WTC11 (cell line): ENCODE data around the gene CKM. TPM values are rescaled to one million over a fixed set of nuclear protein-coding genes. Genes with fewer than 3 reads are reported as not detected.

Source experiments
- ATAC-seq: fragments of 200-7000 bp; cut with Tn5 transposase; 2 replicates; pipeline ENCODE4 v1.10.0; 2021; ENCODE audit warnings: mild to moderate bottlenecking, moderate library complexity
- CTCF ChIA-PET: fragments of 300-600 bp; sonication (Branson Sonifier 250); formaldehyde crosslinking; loops from one replicate; lab custom pipeline; 2021; ENCODE audit warnings: antibody characterized with exemption; lab: Charles Lee
- POLR2A ChIA-PET: fragments of 350-600 bp; sonication (Branson Sonifier 250); formaldehyde crosslinking; loops from one replicate; lab custom pipeline; 2021; ENCODE audit warnings: antibody characterized with exemption; lab: Charles Lee
- DNase-seq: peaks from one replicate; pipeline ENCODE4 v3.0.0; 2021; ENCODE audit warnings: low spot score
- H3K27ac Mint-ChIP-seq: 2 replicates; pipeline ENCODE4 v1.8.0; 2021; ENCODE audit warnings: mixed read lengths
- H3K27me3 Mint-ChIP-seq: 2 replicates; pipeline ENCODE4 v1.8.0; 2021; ENCODE audit warnings: low read depth, mild to moderate bottlenecking, moderate library complexity, mixed read lengths
- H3K36me3 Mint-ChIP-seq: 2 replicates; pipeline ENCODE4 v1.8.0; 2021; ENCODE audit warnings: mixed read lengths
- H3K4me1 Mint-ChIP-seq: 2 replicates; pipeline ENCODE4 v1.8.0; 2022; ENCODE audit warnings: mixed read lengths
- H3K4me3 Mint-ChIP-seq: 2 replicates; pipeline ENCODE4 v1.8.0; 2021; ENCODE audit warnings: mild to moderate bottlenecking, moderate library complexity, mixed read lengths
- H3K9me3 Mint-ChIP-seq: 2 replicates; pipeline ENCODE4 v1.8.0; 2021; ENCODE audit warnings: mixed read lengths
- ATF1 ChIP-seq: sonication (generic); formaldehyde crosslinking; IDR thresholded peaks from 2 replicates; pipeline ENCODE4 v1.8.1; 2023; ENCODE audit warnings: mild to moderate bottlenecking, moderate library complexity, missing genetic modification reagents
- EMX1 ChIP-seq: fragments of 250-450 bp; sonication (Bioruptor Pico); IDR thresholded peaks from 2 replicates; pipeline ENCODE4 v1.8.0; 2021; ENCODE audit warnings: mild to moderate bottlenecking
- GTF2I ChIP-seq: fragments of 250-450 bp; sonication (Bioruptor Pico); conservative IDR thresholded peaks from 2 replicates; pipeline ENCODE4 v1.4.0; 2021; ENCODE audit warnings: mild to moderate bottlenecking
- HMGA2 ChIP-seq: fragments of 250-450 bp; sonication (Bioruptor Pico); IDR thresholded peaks from 2 replicates; pipeline ENCODE4 v1.4.0; 2021; ENCODE audit warnings: mild to moderate bottlenecking, moderate library complexity
- JUN ChIP-seq: sonication (generic); formaldehyde crosslinking; IDR thresholded peaks from 2 replicates; pipeline ENCODE4 v1.8.0; 2023; ENCODE audit warnings: mild to moderate bottlenecking, missing genetic modification reagents
- KAT7 ChIP-seq: sonication (generic); formaldehyde crosslinking; IDR thresholded peaks from 2 replicates; pipeline ENCODE4 v1.8.1; 2023; ENCODE audit warnings: missing genetic modification reagents, mild to moderate bottlenecking, borderline replicate concordance
- NFE2L1 ChIP-seq: sonication (generic); formaldehyde crosslinking; IDR thresholded peaks from 2 replicates; pipeline ENCODE4 v1.8.1; 2023; ENCODE audit warnings: missing genetic modification reagents
- NR1H2 ChIP-seq: sonication (generic); formaldehyde crosslinking; IDR thresholded peaks from 2 replicates; pipeline ENCODE4 v1.9.0; 2021; ENCODE audit warnings: mild to moderate bottlenecking, moderate library complexity, missing genetic modification reagents
- PRRX2 ChIP-seq: fragments of 250-450 bp; sonication (Bioruptor Pico); IDR thresholded peaks from 2 replicates; pipeline ENCODE4 v1.8.0; 2021; ENCODE audit warnings: mild to moderate bottlenecking
- RELA ChIP-seq: sonication (generic); formaldehyde crosslinking; IDR thresholded peaks from 2 replicates; pipeline ENCODE4 v1.8.1; 2022; ENCODE audit warnings: missing genetic modification reagents, mild to moderate bottlenecking, borderline replicate concordance
- SMAD3 ChIP-seq: sonication (generic); formaldehyde crosslinking; IDR thresholded peaks from 2 replicates; pipeline ENCODE4 v1.8.0; 2022; ENCODE audit warnings: missing genetic modification reagents, mild to moderate bottlenecking, borderline replicate concordance
- TEAD1 ChIP-seq: sonication (generic); formaldehyde crosslinking; IDR thresholded peaks from 2 replicates; pipeline ENCODE4 v1.8.0; 2022; ENCODE audit warnings: mild to moderate bottlenecking, missing genetic modification reagents
- ZNF317 ChIP-seq: sonication (generic); formaldehyde crosslinking; IDR thresholded peaks from 2 replicates; pipeline ENCODE4 v1.8.1; 2023; ENCODE audit warnings: low read depth, mild to moderate bottlenecking, moderate library complexity, missing genetic modification reagents, borderline replicate concordance
- total RNA-seq: library from RNA; stranded (reverse); gene quantifications from 3 replicates; pipeline ENCODE4 v1.2.3, GENCODE V29; 2021
- TF ChIP-seq, protein P1 (sequence below): fragments of 250-450 bp; sonication (Bioruptor Pico); IDR thresholded peaks from 2 replicates; pipeline ENCODE4 v1.9.0; 2021; ENCODE audit warnings: mild to moderate bottlenecking
- TF ChIP-seq, protein P2 (sequence below): sonication (generic); formaldehyde crosslinking; IDR thresholded peaks from 2 replicates; pipeline ENCODE4 v1.8.1; 2023; ENCODE audit warnings: mild to moderate bottlenecking, missing genetic modification reagents
- TF ChIP-seq, protein P3 (sequence below): sonication (generic); formaldehyde crosslinking; IDR thresholded peaks from 2 replicates; pipeline ENCODE4 v1.8.1; 2022; ENCODE audit warnings: missing genetic modification reagents, borderline replicate concordance
- TF ChIP-seq, protein P4 (sequence below): sonication (generic); formaldehyde crosslinking; IDR thresholded peaks from 2 replicates; pipeline ENCODE4 v1.8.1; 2022; ENCODE audit warnings: mild to moderate bottlenecking, missing genetic modification reagents, moderate library complexity, borderline replicate concordance
- TF ChIP-seq, protein P5 (sequence below): sonication (generic); formaldehyde crosslinking; IDR thresholded peaks from 2 replicates; pipeline ENCODE4 v1.8.1; 2023; ENCODE audit warnings: mild to moderate bottlenecking, missing genetic modification reagents

Gene CKM
- total RNA-seq, 1 experiment from 2014 or later: not detected

DNA sequence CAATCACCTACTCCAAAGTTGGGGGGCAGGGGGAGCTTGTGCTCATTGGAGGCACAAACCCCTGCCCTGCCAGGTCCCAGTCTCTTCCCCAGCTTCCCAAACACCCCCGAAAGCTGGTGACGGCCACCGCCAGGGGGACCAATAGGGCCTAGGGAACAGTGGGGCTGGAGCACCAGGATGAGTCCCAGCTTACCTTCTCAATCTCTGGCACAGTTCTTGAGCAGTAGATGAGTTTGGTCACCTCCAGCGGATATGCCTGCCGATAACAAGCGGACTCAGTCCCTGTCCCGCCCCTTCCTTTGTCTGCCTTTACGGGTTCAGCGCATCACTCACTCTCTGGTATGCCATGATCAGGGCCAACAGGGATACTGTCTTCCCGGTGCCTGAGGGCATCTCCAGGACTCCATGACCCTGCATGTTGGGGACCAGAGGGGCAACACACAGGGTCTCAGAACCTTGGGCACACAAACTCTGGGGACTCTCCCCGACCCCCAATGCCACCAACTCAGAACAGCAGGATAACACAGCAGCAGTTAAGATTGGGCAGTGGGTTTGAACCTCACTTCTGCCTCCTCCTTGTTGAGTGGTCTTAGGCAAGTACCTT, 46.2 kb upstream of the CKM start:
- Mint-ChIP-seq H3K9me3 (no peaks in the 10 kb centered on the region), H3K36me3 (peaks cover 20% of the 10 kb centered on the region), H3K27ac (peak overlapping the region; percentile 59), H3K4me1 (peaks cover 15% of the 10 kb centered on the region), H3K27me3 (no peaks in the 10 kb centered on the region), H3K4me3 (peak overlapping the region; percentile 90)
- TF ChIP-seq TEAD1 (CRISPR knock-in tag) (no peak), SMAD3 (CRISPR knock-in tag) (no peak), ATF1 (CRISPR knock-in tag) (no peak), JUN (no peak), EMX1 (no peak), ZNF317 (no peak), HMGA2 (CRISPR knock-in tag) (no peak), RELA (CRISPR knock-in tag) (no peak), PRRX2 (CRISPR knock-in tag) (no peak), NR1H2 (CRISPR knock-in tag) (no peak)
- TF ChIP-seq, protein P1, sequence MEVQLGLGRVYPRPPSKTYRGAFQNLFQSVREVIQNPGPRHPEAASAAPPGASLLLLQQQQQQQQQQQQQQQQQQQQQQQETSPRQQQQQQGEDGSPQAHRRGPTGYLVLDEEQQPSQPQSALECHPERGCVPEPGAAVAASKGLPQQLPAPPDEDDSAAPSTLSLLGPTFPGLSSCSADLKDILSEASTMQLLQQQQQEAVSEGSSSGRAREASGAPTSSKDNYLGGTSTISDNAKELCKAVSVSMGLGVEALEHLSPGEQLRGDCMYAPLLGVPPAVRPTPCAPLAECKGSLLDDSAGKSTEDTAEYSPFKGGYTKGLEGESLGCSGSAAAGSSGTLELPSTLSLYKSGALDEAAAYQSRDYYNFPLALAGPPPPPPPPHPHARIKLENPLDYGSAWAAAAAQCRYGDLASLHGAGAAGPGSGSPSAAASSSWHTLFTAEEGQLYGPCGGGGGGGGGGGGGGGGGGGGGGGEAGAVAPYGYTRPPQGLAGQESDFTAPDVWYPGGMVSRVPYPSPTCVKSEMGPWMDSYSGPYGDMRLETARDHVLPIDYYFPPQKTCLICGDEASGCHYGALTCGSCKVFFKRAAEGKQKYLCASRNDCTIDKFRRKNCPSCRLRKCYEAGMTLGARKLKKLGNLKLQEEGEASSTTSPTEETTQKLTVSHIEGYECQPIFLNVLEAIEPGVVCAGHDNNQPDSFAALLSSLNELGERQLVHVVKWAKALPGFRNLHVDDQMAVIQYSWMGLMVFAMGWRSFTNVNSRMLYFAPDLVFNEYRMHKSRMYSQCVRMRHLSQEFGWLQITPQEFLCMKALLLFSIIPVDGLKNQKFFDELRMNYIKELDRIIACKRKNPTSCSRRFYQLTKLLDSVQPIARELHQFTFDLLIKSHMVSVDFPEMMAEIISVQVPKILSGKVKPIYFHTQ (CRISPR knock-in tag): no peak
- TF ChIP-seq, protein P2, sequence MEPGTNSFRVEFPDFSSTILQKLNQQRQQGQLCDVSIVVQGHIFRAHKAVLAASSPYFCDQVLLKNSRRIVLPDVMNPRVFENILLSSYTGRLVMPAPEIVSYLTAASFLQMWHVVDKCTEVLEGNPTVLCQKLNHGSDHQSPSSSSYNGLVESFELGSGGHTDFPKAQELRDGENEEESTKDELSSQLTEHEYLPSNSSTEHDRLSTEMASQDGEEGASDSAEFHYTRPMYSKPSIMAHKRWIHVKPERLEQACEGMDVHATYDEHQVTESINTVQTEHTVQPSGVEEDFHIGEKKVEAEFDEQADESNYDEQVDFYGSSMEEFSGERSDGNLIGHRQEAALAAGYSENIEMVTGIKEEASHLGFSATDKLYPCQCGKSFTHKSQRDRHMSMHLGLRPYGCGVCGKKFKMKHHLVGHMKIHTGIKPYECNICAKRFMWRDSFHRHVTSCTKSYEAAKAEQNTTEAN (CRISPR knock-in tag): no peak
- no peak; the same call in 1 of the 2 replicates for ATAC-seq
- POLR2A ChIA-PET: interaction anchor here (1.0 to 1.5 kb wide), 2 partner anchors 28 to 35 kb away, joined by 3 to 5 read pairs; no protein-coding TSS in a partner anchor
- CTCF ChIA-PET: interaction anchor here (0.8 to 1.8 kb wide), 12 partner anchors 12 to 191 kb away, joined by 3 to 10 read pairs (median 5); partner anchors contain the start of gene TRAPPC6A
- peak; percentile 53 for DNase-seq

DNA sequence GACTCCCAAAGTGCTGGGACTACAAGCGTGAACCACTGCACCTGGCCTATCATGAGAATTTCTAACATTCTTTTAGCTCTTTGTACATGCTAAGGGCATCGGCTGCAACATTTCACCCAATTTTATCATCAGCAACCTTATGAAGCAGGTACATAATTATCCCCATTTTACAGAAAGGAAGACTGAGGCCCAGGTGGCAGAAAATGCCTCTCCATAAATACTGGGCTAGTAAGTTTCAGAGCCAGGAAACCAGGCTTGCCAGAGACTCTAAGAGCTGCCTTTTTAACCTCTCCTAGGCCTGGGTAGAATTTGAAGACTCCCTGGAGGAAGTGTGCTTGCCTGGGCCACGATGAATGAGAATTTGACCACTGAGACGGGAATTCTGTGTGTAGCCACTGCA, 45.5 kb upstream of the CKM start:
- peaks cover 15% of the 10 kb centered on the region for H3K4me1 Mint-ChIP-seq
- CTCF ChIA-PET: interaction anchor here (0.6 to 1.8 kb wide), 13 partner anchors 13 to 275 kb away, joined by 3 to 10 read pairs (median 4); no protein-coding TSS in a partner anchor

DNA sequence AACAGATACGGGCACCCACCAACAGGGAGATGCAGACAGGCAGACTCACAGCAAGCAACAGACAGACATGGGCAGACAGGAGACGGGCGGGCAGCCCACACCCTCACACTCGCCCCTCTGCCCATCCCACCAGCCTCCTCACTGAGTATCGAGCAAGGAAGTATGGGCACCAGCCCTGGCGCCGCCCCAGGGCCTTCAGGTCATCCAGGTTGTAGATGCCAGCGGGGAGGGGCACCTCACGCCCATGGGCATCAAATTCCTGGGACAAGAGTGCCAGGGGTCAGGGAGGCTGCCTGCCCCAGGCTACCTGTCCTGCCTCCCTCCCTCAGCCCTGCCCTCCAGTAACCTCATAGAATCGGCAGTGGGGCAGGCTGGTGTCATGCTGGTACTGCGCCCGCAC, 42.0 kb upstream of the CKM start:
- Mint-ChIP-seq H3K36me3 (peaks cover 39% of the 10 kb centered on the region), H3K4me3 (no peak overlapping the region), H3K27ac (no peak overlapping the region), H3K4me1 (peaks cover 9% of the 10 kb centered on the region), H3K27me3 (no peaks in the 10 kb centered on the region), H3K9me3 (no peaks in the 10 kb centered on the region)
- ChIA-PET CTCF (no interaction called here), POLR2A (no interaction called here)
- DNase-seq (no peak), ATAC-seq (no peak)
- TF ChIP-seq, protein P3, sequence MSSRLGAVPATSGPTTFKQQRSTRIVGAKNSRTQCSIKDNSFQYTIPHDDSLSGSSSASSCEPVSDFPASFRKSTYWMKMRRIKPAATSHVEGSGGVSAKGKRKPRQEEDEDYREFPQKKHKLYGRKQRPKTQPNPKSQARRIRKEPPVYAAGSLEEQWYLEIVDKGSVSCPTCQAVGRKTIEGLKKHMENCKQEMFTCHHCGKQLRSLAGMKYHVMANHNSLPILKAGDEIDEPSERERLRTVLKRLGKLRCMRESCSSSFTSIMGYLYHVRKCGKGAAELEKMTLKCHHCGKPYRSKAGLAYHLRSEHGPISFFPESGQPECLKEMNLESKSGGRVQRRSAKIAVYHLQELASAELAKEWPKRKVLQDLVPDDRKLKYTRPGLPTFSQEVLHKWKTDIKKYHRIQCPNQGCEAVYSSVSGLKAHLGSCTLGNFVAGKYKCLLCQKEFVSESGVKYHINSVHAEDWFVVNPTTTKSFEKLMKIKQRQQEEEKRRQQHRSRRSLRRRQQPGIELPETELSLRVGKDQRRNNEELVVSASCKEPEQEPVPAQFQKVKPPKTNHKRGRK (CRISPR knock-in tag): no peak
- TF ChIP-seq, protein P1 (CRISPR knock-in tag): no peak
- TF ChIP-seq, protein P4, sequence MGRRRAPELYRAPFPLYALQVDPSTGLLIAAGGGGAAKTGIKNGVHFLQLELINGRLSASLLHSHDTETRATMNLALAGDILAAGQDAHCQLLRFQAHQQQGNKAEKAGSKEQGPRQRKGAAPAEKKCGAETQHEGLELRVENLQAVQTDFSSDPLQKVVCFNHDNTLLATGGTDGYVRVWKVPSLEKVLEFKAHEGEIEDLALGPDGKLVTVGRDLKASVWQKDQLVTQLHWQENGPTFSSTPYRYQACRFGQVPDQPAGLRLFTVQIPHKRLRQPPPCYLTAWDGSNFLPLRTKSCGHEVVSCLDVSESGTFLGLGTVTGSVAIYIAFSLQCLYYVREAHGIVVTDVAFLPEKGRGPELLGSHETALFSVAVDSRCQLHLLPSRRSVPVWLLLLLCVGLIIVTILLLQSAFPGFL (CRISPR knock-in tag): no peak
- no peak for TF ChIP-seq NFE2L1 (CRISPR knock-in tag)
- TF ChIP-seq, protein P5, sequence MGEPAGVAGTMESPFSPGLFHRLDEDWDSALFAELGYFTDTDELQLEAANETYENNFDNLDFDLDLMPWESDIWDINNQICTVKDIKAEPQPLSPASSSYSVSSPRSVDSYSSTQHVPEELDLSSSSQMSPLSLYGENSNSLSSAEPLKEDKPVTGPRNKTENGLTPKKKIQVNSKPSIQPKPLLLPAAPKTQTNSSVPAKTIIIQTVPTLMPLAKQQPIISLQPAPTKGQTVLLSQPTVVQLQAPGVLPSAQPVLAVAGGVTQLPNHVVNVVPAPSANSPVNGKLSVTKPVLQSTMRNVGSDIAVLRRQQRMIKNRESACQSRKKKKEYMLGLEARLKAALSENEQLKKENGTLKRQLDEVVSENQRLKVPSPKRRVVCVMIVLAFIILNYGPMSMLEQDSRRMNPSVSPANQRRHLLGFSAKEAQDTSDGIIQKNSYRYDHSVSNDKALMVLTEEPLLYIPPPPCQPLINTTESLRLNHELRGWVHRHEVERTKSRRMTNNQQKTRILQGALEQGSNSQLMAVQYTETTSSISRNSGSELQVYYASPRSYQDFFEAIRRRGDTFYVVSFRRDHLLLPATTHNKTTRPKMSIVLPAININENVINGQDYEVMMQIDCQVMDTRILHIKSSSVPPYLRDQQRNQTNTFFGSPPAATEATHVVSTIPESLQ (CRISPR knock-in tag): no peak

More for the DNA sequence above, 45.5 kb upstream of the CKM start:
- DNase-seq: no peak
- no peak for TF ChIP-seq KAT7 (CRISPR knock-in tag)
- TF ChIP-seq GTF2I (CRISPR knock-in tag): 0 out of 2 replicates have a peak, but pooled peaks have one; percentile 15
- POLR2A ChIA-PET: no interaction called here
- Mint-ChIP-seq H3K27ac (no peak overlapping the region), H3K4me3 (no peak overlapping the region), H3K9me3 (no peaks in the 10 kb centered on the region), H3K36me3 (peaks cover 20% of the 10 kb centered on the region), H3K27me3 (no peaks in the 10 kb centered on the region)
- no peak for ATAC-seq
